ENCODE data around the gene ZNF865.

The ZNF865 gene

DNA sequence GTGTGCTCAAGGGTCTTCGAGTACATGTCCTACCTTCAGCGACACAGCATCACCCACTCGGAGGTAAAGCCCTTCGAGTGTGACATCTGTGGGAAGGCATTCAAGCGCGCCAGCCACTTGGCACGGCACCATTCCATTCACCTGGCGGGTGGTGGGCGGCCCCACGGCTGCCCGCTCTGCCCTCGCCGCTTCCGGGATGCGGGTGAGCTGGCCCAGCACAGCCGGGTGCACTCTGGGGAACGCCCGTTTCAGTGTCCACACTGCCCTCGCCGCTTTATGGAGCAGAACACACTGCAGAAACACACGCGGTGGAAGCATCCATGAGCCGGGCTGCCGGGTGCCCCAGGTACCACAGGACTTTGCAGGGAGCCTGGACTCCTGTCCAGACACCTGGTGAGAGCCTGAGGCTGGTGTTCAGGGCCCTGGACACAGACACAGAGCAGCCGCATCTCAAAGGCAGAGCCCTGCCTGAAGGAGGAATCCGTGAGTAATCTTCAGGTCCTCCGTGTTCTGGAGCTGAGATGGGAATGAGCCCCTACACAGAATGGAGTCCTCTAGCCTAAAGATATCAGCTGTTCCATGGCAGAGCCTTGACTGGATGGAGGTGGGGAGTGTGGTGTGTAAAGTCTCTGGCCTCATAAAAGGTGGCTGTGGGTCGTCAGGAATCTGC, 39.5 kb downstream of the ZNF865 start:
- no peaks in the 10 kb centered on the region for H3K27me3 ChIP-seq (ENCODE audit: insufficient read depth, low read length)
- no peaks in the 10 kb centered on the region for H4K20me1 ChIP-seq (ENCODE audit: insufficient read depth, low read length)
- peaks cover 9% of the 10 kb centered on the region; the same call in 1 of the 2 replicates for H3F3A ChIP-seq (ENCODE audit: insufficient read depth, low read length)
- peak overlapping the region; percentile 89 for H3K4me3 ChIP-seq (ENCODE audit: low read depth, low read length, poor library complexity, severe bottlenecking)
- H3K9ac ChIP-seq (ENCODE audit: low read length): peak overlapping the region; percentile 96
- H3K4me1 ChIP-seq (ENCODE audit: insufficient read depth, low read length, severe bottlenecking): peaks cover 66% of the 10 kb centered on the region
- H3K4me2 ChIP-seq (ENCODE audit: low read length): peak overlapping the region; percentile 87
- H2AFZ ChIP-seq (ENCODE audit: low read length): no peak overlapping the region
- H3K27ac ChIP-seq (ENCODE audit: low read depth, low read length, poor library complexity, severe bottlenecking): peak overlapping the region; percentile 94
- peaks cover 25% of the 10 kb centered on the region for H3K36me3 ChIP-seq (ENCODE audit: insufficient read depth, low read length)
- TF ChIP-seq EZH2 (IDR thresholded peaks at IDR 0.05; ENCODE audit: borderline replicate concordance, low read length) (no peak), CTCF (IDR thresholded peaks at IDR 0.05; ENCODE audit: low read length) (no peak)
- no peaks in the 10 kb centered on the region for H3K9me2 ChIP-seq (ENCODE audit: low read depth, low read length)
- no peaks in the 10 kb centered on the region for H3K9me3 ChIP-seq (ENCODE audit: low read length)
- peaks cover 10% of the 10 kb centered on the region for H3K79me2 ChIP-seq (ENCODE audit: insufficient read depth, low read length)

- Histone ChIP-seq H3K9me3 (ENCODE audit: low read length) (no peaks in the 10 kb centered on the region), H3K27ac (ENCODE audit: low read depth, low read length, poor library complexity, severe bottlenecking) (peak overlapping the region; percentile 94), H3K4me1 (ENCODE audit: insufficient read depth, low read length, severe bottlenecking) (peaks cover 60% of the 10 kb centered on the region), H3K79me2 (ENCODE audit: insufficient read depth, low read length) (peaks cover 10% of the 10 kb centered on the region), H2AFZ (ENCODE audit: low read length) (no peak overlapping the region), H3K27me3 (ENCODE audit: insufficient read depth, low read length) (no peaks in the 10 kb centered on the region), H3K4me3 (ENCODE audit: low read depth, low read length, poor library complexity, severe bottlenecking) (peak overlapping the region; percentile 89), H3K36me3 (ENCODE audit: insufficient read depth, low read length) (peaks cover 25% of the 10 kb centered on the region), H3K4me2 (ENCODE audit: low read length) (peak overlapping the region; percentile 87), H3K9me2 (ENCODE audit: low read depth, low read length) (no peaks in the 10 kb centered on the region), H3F3A (ENCODE audit: insufficient read depth, low read length) (peaks cover 9% of the 10 kb centered on the region; the same call in 1 of the 2 replicates), H3K9ac (ENCODE audit: low read length) (peak overlapping the region; percentile 96; the same call in 1 of the 2 replicates), H4K20me1 (ENCODE audit: insufficient read depth, low read length) (no peaks in the 10 kb centered on the region)
- TF ChIP-seq CTCF (IDR thresholded peaks at IDR 0.05; ENCODE audit: low read length) (no peak), EZH2 (IDR thresholded peaks at IDR 0.05; ENCODE audit: borderline replicate concordance, low read length) (no peak)
Observed at GRCh38 chr19:55645512-55645881, 40.0 kb downstream of the ZNF865 start.

DNA sequence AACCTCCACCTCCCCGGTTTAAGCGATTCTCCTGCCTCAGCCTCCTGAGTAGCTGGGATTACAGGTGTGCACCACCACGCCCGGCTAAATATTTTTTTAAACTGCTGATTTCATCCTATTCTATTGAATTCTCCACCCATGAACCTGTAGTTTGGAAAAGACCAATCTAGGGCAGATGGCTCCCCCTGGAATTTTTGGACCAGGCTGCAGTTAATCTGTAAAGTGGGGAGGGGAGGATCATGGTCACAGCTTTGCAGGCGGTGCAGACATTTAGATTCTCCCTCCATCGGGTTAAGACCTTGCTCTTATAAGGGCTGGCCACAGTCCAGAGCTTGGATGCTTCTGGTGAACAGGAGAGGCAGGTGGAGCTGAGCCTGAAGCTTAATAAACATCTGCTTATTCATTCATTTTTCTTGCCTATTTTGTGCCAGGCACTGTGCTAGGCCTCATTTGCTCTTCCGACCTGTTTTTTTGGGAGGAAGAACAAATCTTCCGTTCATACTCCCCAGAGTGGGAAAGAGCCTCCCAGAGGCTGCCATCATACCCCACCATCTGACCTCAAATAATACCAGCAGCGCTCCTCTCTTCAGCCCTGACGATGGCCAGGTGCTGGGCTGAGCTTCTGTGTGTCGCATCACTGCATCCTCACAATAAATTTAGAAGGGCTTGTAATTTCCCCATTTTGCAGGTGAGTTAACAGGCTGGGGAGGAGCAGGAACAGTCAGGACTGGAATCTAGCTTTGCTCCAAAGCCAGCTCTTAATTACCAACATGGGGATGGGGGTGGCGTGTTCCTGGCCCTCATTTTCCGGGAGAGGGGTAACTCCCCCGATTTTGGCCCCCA, 41.7 kb downstream of the ZNF865 start:
- Histone ChIP-seq H3F3A (ENCODE audit: insufficient read depth, low read length) (peaks cover 9% of the 10 kb centered on the region; the same call in 1 of the 2 replicates), H2AFZ (ENCODE audit: low read length) (no peak overlapping the region), H3K27me3 (ENCODE audit: insufficient read depth, low read length) (no peaks in the 10 kb centered on the region), H3K4me1 (ENCODE audit: insufficient read depth, low read length, severe bottlenecking) (peaks cover 56% of the 10 kb centered on the region), H3K36me3 (ENCODE audit: insufficient read depth, low read length) (peaks cover 28% of the 10 kb centered on the region), H3K4me3 (ENCODE audit: low read depth, low read length, poor library complexity, severe bottlenecking) (peak overlapping the region; percentile 87), H3K9ac (ENCODE audit: low read length) (peak overlapping the region; percentile 93), H3K9me3 (ENCODE audit: low read length) (no peaks in the 10 kb centered on the region), H3K79me2 (ENCODE audit: insufficient read depth, low read length) (peaks cover 10% of the 10 kb centered on the region), H4K20me1 (ENCODE audit: insufficient read depth, low read length) (no peaks in the 10 kb centered on the region), H3K27ac (ENCODE audit: low read depth, low read length, poor library complexity, severe bottlenecking) (peak overlapping the region; percentile 94), H3K4me2 (ENCODE audit: low read length) (peak overlapping the region; percentile 93), H3K9me2 (ENCODE audit: low read depth, low read length) (no peaks in the 10 kb centered on the region)
- TF ChIP-seq CTCF (IDR thresholded peaks at IDR 0.05; ENCODE audit: low read length) (no peak), EZH2 (IDR thresholded peaks at IDR 0.05; ENCODE audit: borderline replicate concordance, low read length) (no peak)
